ENCODE results near the gene KDM8.

GRCh38 chr16:27182906-27183405 lies 20.4 kb upstream of the KDM8 start:
- TF ChIP-seq CTCF (conservative IDR thresholded peaks at IDR 0.05) (no peak), ZFX (IDR thresholded peaks at IDR 0.05) (no peak)
